Measurements from ENCODE around the gene MAPKAPK2. TPM values are rescaled to one million over a fixed set of nuclear protein-coding genes. Genes with fewer than 3 reads are reported as not detected.
A peak's percentile ranks its signal among the peaks of the same experiment; 100 is the strongest.

Gene MAPKAPK2
- total and polyA plus RNA-seq, 7 donors: 32.1 to 61.4 (median 39.3) TPM

DNA sequence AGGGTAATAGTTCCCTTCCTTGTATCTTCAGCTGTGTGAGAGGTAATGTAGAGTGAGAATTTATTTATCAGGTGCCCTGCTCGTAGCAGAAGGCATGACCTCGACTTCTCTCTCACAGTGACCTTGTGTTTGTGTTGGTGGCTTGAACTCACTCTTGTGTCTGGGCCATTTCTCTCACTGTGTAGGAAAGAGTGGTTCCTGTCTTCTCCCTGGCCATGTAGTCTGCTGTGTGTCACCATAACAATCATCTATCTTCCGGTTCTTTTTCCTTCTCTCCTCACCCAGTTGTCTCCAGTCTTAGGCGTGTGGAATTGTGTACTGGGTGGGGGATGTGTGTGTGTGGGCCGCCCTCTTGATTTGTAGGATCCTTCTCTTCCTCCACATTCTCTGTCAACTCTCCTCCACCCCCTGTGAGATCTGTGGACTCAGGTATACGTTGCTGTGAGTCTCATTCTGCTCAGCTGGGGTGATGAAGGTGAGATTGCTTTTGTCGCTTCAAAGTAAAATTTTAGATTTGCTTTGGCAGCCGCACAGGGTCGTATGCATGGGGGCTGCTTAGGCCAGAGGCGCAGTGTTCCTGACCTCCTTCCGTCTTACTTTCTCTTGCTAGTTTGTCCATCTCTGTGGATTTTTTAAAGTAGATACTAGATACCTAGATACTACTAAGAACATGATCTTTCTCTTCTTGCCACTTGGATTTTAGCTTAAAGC lies 31.6 kb downstream of the MAPKAPK2 start:
- Histone ChIP-seq H3K36me3 (no peaks in the 10 kb centered on the region), H3K27ac (peak overlapping the region in 3 of 4 donors; percentile 80 to 88 (median 85)), H3K9me3 (no peaks in the 10 kb centered on the region), H3K27me3 (no peaks in the 10 kb centered on the region), H3K4me1 (peaks cover 0 to 90% (median 74%) of the 10 kb centered on the region in 4 donors), H3K4me3 (no peak overlapping the region)
- WGBS, 2 donors: 78 to 87% methylated on average over 11 of the region's 11 CpGs
- no peak for DNase-seq
- TF ChIP-seq CTCF (IDR thresholded peaks at IDR 0.05) (no peak), POLR2A (IDR thresholded peaks at IDR 0.05) (no peak), EP300 (IDR thresholded peaks at IDR 0.05) (no peak), POLR2AphosphoS5 (IDR thresholded peaks at IDR 0.05) (no peak)
- intact Hi-C loops (cut with DNase I): loop anchor here (5.0 kb wide), 2 partner anchors 44 to 79 kb away; partner anchors contain the start of gene DYRK3

GRCh38 chr1:206716870-206717673 lies 32.4 kb downstream of the MAPKAPK2 start:
- intact Hi-C loops (cut with DNase I): loop anchor here (5.0 kb wide), 2 partner anchors 45 to 80 kb away; partner anchors contain the start of gene DYRK3
- Histone ChIP-seq H3K4me3 (no peak overlapping the region), H3K27ac (peak overlapping the region in 2 of 4 donors; percentile 85 to 88), H3K9me3 (no peaks in the 10 kb centered on the region), H3K27me3 (no peaks in the 10 kb centered on the region), H3K36me3 (no peaks in the 10 kb centered on the region), H3K4me1 (peaks cover 0 to 88% (median 74%) of the 10 kb centered on the region in 4 donors)
- DNase-seq: peak; percentile 69
- TF ChIP-seq POLR2AphosphoS5 (IDR thresholded peaks at IDR 0.05) (no peak), CTCF (IDR thresholded peaks at IDR 0.05) (no peak), EP300 (IDR thresholded peaks at IDR 0.05) (no peak), POLR2A (IDR thresholded peaks at IDR 0.05) (no peak)
- 67 to 84% methylated on average over 8 of the region's 8 CpGs for WGBS, 2 donors

GRCh38 chr1:206717674-206717989 lies 32.9 kb downstream of the MAPKAPK2 start:
- Histone ChIP-seq H3K4me3 (no peak overlapping the region), H3K27ac (peak overlapping the region in 2 of 4 donors; percentile 85 to 88), H3K36me3 (no peaks in the 10 kb centered on the region), H3K27me3 (no peaks in the 10 kb centered on the region), H3K9me3 (no peaks in the 10 kb centered on the region), H3K4me1 (peaks cover 0 to 88% (median 72%) of the 10 kb centered on the region in 4 donors)
- DNase-seq: no peak
- intact Hi-C loops (cut with DNase I): loop anchor here (5.0 kb wide), 2 partner anchors 45 to 80 kb away; partner anchors contain the start of gene DYRK3
- 87 to 89% methylated on average over 1 of the region's 1 CpG for WGBS, 2 donors
- TF ChIP-seq CTCF (IDR thresholded peaks at IDR 0.05) (no peak), POLR2A (IDR thresholded peaks at IDR 0.05) (no peak), EP300 (IDR thresholded peaks at IDR 0.05) (no peak), POLR2AphosphoS5 (IDR thresholded peaks at IDR 0.05) (no peak)

DNA sequence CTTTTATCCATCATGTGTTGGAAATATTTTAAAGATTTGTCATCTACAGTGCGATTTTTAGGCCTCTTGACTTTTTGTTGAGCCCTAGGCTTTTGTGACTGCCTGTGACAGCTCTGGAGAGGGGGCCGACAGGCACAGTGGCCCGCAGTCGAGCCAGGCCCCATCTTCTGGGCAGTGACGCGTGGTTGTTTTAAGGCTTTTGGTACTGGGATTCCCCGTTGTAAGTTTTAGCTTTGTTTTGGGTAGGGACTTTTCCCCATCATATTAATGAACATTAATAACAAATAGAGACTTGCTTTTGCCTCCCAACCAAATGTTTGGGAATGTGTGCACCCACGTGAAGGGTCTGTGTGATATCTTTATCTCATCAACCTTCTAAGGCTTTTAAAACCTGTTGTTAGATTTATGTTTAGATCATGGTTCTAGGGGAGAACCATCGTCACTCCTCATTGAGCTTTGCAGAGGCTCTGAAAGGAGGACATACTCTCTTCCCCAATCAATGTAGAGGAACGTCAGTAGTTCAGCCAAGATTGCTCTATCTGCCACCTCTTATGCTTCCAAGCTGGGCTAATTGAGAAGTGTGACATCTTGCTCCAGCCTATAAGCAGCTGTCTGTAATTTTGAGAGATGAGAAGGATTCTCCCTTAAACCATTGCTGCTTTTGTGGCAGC lies 34.6 kb downstream of the MAPKAPK2 start:
- no peak for DNase-seq
- WGBS, 2 donors: 80 to 87% methylated on average over 10 of the region's 10 CpGs

More for the DNA sequence above, 34.6 kb downstream of the MAPKAPK2 start:
- intact Hi-C loops (cut with DNase I): loop anchor here (5.0 kb wide), 2 partner anchors 47 to 82 kb away; partner anchors contain the start of gene DYRK3
- no peak overlapping the region for H3K4me3 ChIP-seq
- H3K4me1 ChIP-seq: peaks cover 0 to 88% (median 73%) of the 10 kb centered on the region in 4 donors
- TF ChIP-seq POLR2A (IDR thresholded peaks at IDR 0.05) (no peak), EP300 (IDR thresholded peaks at IDR 0.05) (no peak), CTCF (IDR thresholded peaks at IDR 0.05) (no peak), POLR2AphosphoS5 (IDR thresholded peaks at IDR 0.05) (no peak)
- H3K27me3 ChIP-seq: no peaks in the 10 kb centered on the region
- H3K27ac ChIP-seq: peak overlapping the region in 2 of 4 donors; percentile 1 to 31
- H3K9me3 ChIP-seq: no peaks in the 10 kb centered on the region
- no peaks in the 10 kb centered on the region for H3K36me3 ChIP-seq

Data from sigmoid colon (tissue), 7 donors.